Stromal cell of bone marrow (primary cell): ENCODE measurements around the gene PPP1CA.

Experiments
- DNase-seq: peaks from one replicate; pipeline ENCODE4 v3.0.0-alpha.2; 2012; ENCODE audit warnings: low read depth

Gene PPP1CA

DNA sequence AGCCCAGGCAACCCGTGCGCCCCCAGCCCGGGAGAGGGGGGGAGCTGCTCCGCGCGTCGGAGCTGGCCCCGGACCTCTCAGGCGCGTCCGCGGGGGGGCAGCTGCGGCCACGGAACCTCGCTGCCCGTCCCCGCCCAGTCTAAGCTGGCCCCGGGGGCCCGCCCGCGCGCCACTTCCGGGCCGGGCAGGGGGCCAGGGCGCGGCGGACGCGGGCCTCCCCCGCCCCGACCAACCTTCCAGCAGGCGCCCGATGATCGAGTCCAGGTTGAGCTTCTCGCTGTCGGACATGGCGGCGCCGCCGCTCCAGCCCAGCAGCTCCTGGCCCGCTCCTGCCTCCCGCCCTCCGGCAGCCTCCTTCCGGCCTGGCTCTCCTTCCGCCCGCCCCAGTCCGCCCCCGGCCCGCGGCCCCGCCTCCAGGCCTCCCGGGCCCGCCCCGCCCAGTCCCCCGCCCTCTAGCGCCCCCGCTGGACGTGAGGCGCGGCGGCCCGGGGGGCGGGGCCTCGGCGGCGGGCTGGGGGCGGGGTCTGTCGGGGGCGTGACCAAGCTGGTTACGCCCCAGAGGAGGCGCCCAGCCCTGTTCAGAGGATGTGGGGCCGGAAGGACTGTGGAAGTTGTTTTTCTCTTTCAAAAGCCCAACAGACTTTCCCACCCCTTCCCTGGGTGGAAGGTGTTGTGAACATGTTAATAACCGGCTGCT lies at the start of gene PPP1CA:
Gene PPP1CA (minus strand): TSS at position 364 of the 697 bp plus-strand sequence. CDS start 76 bp downstream, at position 288.
- peak; percentile 72 for DNase-seq

DNA sequence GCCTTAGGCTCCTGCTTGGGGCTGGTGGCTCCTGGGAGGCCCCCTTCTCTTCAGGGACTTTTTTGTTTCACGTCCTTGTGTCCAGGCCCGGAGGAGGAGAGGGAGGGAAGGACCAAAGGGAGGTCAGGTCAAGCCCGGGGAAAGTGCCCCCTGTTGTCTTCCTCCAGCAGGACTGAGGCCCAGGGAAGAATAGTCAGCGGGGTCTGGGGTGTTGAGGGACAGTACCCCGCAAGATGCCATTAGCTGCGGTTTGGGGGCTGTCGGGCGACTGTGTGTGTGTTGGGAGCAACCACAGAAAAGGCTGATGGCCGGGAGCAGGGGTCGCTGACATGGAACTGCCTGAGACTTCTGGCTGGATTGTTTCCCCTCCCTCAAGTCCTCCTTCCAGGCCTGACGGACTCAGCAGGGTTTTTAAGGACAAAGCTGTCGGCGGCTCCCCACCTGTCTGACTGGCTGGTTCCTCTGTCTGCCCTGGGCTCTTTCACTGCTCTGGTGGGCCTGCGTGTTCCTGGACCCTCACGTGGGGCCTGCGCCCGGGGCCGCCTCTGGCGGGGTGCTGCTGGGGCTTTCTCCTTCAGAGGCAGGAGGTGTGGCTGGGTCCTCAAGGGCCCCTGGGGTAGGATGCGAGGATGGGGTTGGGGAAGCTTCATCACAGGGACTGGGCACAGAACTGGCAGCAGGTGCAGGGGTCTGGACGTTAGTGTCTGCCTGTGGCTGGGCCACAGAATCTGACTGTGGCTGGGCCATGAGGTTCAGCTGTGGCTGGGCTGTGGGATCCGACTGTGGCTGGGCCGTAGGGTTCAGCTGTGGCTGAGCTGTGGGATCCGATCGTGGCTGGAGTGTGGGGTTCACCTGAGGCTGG lies 49.4 kb upstream of the PPP1CA start:
- no peak for DNase-seq

DNA sequence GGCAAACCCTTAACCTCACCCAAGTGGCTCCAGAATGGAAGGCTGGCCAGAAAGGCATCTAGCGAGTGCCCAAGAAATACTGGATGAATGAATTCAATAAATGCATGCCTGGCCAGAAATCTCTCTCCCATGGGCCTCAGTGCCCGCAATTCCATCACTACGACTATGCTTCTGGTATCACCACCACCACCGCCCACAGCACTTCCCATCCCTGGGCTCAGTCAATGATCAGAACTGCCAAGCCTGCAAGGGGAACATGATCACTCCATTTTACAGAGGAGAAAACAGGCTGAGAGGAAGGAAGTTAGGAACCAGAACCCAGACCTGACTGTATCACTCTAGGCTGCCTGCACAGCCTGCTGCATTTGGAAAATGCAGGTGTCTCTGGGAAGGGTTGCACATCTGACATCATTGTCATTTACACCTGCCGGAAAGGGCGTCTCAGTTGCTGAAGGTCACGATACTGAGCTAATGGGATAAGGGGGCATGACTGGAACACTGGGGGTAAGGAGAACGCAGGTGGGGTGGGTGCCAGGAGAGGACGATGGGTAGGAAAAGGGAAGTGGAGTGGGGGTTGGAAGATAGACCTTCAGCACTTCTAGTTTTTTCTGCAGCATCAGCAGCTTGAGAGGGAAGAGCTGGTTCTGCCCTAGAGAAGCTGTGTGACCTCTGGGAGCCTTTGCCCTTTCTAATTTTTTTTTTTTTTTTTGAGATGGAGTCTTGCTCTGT lies 47.6 kb upstream of the PPP1CA start:
- no peak for DNase-seq

DNA sequence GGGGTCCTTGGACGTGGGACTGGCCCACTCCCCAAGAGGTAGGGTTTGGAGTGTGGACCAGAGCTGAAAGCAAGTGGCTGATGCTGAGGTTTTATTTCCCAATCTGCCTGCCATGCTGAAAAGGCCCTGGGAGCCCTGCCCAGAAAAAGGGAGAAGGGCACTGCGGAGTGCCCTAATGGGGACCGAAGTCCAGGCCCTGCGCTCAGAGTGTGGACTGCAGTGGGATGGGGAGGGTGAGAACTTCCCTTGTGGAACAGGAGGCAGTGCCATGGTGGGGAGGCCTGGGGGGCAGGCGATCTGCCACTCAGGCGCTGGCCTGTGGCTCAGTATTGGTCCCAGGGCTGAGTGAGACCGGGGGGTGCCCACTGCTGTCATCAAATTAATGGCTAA lies 46.6 kb upstream of the PPP1CA start:
- no peak for DNase-seq

DNA sequence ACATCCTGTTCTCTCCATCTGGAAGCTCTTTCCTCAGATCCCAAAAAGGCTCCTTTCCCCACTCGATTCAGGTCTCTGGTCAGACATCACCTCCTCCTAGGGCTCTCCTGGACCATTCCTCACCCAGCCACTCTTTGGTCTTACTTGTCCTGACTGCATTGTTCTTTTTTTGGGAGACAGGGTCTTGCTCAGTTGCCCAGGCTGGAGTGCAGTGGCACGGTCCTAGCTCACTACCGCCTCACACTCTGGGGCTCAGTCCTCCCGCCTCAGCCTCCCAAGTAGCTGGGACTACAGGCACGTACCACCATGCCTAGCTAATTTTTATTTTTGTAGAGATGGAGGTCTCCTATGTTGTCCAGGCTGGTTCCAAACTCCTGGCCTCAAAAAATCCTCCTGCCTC lies 43.9 kb upstream of the PPP1CA start:
- no peak for DNase-seq

DNA sequence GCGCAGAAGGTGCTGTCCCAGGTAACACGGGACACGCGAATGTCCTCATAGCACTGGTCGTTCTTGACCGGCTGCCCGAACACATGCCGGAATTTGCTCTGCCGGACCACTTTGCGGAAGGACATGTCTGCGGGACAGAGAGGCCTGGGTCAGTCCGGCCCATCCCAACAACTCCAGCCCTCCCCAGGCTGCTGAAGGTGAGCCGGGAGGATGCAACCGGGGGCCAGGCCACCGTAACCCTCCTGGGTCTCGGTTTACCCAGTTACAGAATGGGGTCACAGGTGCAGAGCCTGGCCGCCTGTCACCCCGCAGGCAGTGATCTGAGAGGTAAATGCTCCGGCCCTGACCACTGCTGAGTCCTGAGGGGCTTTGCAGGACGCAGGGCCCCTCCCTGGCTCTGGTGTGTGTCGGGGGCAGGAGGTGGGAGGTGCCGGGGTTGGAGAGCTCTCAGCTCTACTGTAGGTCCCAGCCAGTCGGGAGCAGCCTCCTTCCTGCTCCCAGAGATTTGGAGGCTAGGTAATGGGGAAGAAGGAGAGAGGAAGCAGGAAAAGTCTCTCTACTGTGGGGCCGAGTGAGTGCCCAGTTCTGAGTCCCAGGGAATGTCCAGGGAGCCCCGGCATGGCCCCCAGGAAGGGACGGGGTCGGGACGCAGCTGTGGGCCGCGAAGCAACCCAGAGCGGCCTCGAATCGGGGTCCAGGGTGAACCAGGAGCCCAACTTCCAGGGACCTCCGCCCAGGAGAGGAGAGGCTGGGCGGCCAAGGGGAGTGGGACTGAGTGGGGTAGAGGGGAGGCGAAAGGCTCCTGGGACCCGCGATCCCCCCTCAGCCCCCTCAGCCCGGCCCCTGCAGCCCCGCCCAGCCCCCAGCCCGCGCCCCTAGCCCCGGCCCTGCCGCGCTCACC lies 41.1 kb upstream of the PPP1CA start:
- DNase-seq: no peak

DNA sequence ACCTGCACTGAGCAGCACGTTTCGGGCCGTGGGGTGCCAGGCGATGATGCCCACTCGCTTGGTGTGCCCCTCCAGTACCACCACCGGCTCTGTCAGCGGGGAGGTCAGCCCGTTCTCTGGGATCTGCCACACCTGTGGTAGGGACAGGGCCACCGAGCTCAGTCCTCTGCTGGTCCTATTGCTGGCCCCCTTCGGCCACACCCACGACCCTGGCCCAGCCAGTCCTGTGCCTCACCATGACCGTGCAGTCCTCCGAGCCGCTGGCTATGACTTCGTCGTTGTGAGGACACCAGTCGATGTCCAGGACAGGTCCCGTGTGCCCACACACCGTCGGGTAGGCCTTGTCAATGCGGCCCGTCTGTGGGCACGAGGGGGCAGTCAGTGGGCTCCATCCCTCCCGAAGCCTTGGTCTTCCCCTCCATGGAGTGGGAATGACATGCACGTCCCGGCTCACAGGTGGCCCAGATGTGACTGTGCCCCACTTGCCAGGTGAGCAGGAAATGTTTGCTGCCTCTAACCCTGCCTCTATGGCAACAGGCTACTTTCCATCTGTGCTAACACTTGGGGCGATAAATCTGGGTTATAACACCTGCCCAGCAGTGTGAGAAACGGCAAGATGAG lies 40.2 kb upstream of the PPP1CA start:
- no peak for DNase-seq

DNA sequence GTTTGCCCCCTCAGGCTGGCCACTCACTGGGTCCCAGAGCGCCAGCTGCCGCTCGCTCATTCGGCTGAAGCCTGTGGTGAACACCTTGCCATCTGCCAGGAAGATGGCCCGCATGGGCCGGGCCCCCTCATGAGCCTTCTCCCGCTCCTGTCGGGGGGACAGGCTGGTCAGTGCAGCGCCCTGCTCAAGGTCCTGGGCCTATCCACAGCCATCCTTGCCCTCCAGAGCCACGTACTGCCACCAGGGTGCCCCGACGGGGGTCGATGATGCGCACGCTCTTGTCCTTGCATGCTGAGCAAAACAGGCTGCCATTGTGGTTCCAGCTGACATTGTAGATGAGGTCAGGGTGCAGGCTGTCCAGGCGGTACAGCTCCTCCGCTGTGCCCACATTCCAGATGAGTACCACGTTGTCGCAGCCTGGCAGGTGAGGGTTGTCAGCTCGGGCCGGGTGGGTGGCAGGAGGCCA lies 39.5 kb upstream of the PPP1CA start:
- DNase-seq: no peak

DNA sequence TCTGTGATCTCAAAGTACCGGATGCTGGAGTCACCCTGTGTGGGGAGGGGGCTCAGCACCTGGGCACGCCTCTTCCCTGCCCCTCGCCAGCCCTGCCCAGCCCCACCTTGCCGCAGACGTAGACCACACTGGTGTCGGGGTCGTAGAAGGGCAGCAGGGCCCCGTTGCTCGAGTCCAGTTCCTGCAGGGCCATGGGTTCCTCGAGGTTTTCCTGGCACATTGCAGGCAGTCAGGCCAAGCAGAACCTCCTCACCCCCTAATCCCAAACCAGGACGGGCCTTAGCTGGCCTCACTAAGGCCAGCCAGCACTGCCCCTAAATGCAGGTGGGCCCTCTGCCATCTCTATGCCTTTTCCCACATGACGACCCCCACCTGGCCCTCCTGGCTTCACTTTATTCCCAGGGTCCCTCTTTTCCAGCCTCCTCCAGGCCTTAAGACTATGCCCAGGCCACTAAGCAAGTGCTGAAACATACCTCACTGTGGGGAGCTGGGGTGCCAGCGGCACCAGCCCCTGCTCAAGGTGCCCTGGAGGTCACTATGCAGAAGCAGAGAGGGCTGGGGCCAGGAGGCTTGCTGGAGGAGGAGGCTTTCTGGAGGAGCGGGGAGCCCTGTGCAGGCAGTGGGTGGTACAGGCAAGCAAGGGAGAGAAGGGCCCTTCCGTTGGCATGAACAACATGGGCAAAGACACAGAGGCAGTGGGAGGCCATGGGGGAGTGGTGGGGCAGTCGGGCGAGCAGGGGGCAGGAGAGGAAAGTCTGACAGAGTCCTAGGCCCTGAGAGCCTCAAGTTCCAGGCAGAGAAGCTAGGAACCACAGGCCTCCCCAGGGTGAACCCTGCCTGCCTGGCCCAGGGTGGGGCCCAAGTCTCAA lies 38.8 kb upstream of the PPP1CA start:
- no peak for DNase-seq

DNA sequence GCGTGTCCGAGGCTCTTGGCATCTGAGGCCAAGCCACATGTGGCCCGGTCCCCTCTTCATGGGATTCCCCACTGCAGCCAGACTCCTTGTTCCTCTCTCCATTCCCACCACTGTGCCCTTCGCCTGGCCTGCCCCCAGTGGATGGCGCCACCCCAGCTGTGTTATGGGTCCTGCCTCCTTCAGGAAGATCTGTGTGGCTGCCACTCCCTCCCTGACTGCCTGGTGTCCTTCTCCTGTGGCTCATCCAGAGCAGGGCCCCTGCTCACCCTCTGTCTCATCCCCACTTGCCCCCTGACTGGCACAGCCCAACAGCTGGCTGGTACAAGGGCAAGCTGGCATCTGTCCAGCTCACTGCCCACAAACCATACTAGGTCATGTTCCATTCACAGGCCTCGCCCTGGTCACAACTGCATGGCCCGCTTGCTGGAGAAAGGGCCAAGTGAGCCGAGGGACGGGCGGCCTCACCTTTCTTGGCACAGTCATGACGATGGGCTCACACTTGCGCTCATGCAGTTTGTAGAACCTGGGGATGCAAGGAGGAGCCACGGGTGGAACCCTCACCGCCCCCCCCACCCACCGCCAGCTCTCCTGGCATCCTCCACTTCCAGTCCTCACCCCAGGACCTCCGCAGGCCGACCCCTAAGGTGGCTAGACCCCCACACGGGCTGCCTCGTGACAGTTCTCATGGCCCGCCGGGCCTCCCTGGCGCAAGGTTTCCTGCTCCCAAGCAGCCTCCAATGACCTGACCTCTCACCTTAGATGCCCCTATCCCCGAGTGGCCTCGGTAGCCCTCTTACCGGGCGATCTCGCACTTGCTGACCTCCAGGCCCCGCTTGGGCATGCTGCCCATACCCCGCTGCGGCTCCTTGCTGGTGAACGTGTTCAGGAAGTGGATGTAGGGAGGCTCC lies 37.9 kb upstream of the PPP1CA start:
- DNase-seq: no peak

DNA sequence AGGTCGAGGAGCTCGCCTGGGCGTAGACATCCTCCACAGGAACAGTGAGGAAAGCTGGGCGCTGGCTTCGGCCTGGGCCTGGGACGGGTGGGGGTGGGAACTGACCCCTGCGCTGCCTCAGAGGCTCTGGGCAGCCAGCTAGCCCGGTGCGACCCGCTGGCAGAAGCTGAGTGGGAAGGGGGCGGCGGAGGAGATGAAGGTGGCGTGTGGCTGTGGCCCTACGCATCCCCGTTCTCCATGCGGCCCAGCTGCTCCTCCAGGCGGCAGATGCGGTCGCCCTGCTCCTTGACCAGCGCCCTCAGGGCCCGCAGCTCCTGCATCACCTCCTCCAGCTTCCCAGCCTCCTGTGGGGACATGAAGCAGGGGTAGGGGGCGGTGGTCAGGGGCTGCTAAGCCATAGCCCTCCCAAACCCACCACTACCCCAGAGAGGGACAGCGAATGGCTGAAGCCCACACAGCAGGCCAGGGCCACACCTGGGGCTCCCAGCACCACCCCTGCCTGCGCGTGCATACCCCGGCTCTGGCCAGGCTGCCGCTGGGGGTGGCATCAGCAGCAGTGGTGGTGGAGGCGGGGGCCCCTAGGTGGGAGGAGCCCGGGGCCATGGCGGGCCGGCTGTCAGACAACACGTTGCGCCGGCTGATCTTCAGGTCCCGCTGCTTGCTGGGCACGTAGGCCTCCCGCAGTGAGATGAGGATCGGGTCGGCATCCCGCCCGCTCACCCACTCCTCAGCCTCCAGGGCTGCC lies 36.7 kb upstream of the PPP1CA start:
- DNase-seq: no peak

DNA sequence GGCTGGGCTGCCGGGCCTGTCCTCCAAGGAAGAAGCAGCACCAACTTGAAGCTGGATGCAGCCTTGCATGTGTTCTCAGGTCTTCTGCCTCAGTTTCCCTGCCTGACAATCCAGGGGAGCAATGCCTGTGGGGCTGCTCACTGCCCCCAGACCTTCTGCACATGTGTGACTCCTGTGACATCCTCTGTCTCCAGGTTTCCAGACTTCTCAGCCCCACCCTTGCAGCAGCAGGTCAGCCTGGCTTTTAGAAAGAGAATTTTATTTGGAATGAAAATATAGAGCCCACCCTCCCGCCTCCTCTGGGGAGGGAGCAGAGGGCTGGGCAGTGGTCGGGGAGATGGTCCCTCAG lies 36.1 kb upstream of the PPP1CA start:
- DNase-seq: no peak

DNA sequence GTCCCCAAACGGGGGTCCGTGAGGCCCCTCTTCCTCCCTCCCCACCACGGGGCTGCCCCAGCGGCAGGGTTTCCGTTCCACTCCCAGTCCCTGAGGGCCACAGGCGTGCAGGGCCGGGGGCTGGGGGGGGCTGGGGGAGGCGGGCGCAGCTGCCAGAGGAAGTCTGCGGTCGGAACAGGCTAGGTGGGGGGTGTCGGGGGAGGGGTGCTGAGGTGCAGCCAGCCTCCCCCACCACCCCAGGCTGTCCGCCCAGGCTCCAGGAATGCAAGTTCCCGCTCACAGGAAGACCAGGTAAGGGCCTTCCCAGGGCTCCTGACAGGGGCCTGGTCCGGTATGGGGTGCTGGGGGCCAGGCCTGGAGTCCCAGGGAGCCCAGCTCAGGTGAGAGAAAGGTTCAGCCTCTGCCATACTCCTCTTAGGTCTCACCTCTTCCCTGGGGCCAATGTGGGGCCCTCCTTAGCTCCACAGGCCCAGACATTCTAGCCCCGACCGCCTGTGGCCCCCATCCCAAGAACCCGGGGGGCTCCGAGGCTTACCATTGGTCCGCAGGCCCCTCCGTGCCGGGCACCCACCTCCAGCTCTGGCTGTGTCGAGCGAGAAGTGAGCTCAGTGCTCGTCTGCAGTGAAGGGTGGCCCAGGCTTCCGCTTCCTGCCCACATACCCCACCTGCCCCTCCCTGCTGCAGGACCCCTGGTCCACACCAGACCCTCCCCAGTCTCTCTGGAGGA lies 35.6 kb upstream of the PPP1CA start, which contains the start of gene PTPRCAP:
Gene PTPRCAP (minus strand): TSS at position 601 of the 727 bp plus-strand sequence. CDS start 63 bp downstream, at position 538.
- no peak for DNase-seq

DNA sequence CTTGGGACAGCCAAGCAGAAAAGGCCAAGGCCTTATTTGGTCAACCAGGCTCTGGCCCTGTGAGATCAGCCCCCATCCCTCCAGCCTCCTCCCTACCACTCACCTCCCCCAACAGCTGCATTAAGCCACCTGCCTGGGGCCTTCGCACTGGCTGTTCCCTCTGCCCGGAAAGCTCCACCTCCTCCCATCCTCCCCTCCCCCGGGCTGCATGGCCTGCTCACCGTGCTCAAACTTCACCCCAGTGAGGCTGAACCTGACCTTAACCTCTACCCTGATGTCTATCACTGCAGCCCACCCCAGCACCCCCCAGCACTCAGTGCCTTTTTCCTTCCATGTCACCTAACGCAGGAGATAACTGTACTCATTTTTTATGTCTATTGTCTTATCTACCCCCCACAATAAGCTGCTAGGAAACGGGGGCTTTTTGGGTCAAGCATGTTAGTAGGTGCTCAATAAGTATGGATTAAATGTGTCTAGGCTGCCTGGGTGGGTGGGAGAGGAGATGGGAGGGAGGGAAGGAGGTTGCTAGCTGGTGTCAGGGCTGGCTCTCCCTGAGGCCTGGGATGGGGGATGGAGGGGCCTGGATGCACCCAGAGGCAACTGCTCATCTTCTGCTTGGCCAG lies 34.9 kb upstream of the PPP1CA start:
- no peak for DNase-seq

DNA sequence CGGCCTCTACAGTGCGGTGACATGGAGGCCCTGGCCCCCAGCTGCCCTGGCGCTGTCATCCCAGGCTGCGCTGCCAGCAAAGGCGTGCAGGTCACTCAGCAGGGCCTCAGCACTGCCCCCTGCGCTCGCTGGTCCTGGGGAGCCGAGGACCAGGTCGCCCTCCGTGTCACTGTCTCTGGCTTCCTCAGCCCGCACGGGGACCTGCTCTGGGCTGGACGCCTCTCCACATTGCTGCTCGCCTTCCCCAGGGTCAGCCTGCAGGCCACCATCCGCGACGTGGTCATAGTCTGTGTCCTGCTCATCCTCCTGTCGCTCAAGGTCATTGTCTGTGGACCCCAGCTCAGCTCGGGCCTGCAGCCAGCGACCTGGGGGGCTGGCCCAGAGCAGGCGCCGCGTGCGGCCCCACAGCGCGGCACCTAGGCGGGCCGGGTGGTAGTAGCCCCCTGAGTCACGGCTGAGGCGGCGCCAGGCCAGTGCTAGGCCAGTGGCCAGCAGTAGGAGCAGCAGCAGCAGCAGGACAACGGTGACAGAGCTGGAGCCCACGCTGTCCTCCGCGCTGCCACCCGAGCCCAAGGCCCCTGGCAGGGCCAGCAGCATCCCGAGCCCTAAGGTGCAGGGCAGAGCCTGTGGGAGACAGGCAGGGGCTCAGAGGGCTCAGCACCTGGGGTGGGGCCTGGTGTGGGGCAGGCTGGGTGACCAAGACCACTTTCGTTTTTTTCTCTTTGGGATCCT lies 34.2 kb upstream of the PPP1CA start:
- DNase-seq: no peak

DNA sequence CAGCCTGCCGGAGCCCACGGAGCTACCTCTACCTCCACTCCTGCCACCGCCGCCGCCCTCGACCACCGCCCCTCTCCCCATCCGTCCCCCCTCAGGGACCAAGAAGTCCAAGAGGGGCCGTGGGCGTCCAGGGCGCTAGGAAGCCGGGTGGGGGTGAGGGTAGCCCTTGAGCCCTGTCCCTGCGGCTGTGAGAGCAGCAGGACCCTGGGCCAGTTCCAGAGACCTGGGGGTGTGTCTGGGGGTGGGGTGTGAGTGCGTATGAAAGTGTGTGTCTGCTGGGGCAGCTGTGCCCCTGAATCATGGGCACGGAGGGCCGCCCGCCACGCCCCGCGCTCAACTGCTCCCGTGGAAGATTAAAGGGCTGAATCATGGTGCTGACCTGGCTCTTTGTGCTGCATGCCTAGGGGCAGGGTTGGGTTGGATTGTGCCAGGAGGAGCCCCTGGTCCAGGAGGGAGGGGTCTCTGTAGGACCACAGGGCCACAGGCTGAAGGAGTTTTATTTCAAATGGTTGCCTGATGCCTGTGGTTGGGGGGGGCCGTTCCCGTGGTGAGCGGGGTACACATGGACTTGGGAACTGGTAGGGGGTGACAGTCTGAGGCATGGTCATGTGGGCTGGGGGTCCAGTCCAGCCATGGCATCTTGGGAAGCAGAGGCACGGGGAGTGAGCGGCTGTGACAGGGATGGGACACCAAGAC lies 33.5 kb upstream of the PPP1CA start:
- DNase-seq: no peak
